ENCODE measurements around the gene DROSHA.

The DROSHA gene

GRCh38 chr5:31481531-31482165 lies 50.2 kb downstream of the DROSHA start:
- Histone ChIP-seq H3K9me2 (replicated peaks; ENCODE audit: control insufficient read depth, low read length) (no peaks in the 10 kb centered on the region), H3K4me1 (ENCODE audit: control insufficient read depth, low read length) (no peaks in the 10 kb centered on the region), H3K36me3 (ENCODE audit: control insufficient read depth, low read length) (peaks cover 63% of the 10 kb centered on the region), H3K4me2 (ENCODE audit: low read length) (no peak overlapping the region), H3F3A (ENCODE audit: control insufficient read depth, insufficient read depth) (no peaks in the 10 kb centered on the region), H3K9me3 (ENCODE audit: control insufficient read depth, insufficient read depth, low read length) (no peaks in the 10 kb centered on the region), H3K27me3 (ENCODE audit: control insufficient read depth, low read length) (no peaks in the 10 kb centered on the region), H3K79me2 (ENCODE audit: control insufficient read depth, low read length) (no peaks in the 10 kb centered on the region), H4K20me1 (ENCODE audit: control insufficient read depth, insufficient read depth, low read depth, low read length) (no peaks in the 10 kb centered on the region), H3K4me3 (ENCODE audit: low read length) (no peak overlapping the region), H3K27ac (ENCODE audit: low read depth, low read length) (no peak overlapping the region)
- TF ChIP-seq EZH2phosphoT487 (IDR thresholded peaks at IDR 0.05; ENCODE audit: borderline replicate concordance, low read length) (no peak), CTCF (IDR thresholded peaks at IDR 0.05; ENCODE audit: low read depth, low read length, poor library complexity, severe bottlenecking) (no peak)

- TF ChIP-seq CTCF (IDR thresholded peaks at IDR 0.05; ENCODE audit: low read depth, low read length, poor library complexity, severe bottlenecking) (no peak), EZH2phosphoT487 (IDR thresholded peaks at IDR 0.05; ENCODE audit: borderline replicate concordance, low read length) (no peak)
- H3K4me1 ChIP-seq (ENCODE audit: control insufficient read depth, low read length), result no peaks in the 10 kb centered on the region
- no peaks in the 10 kb centered on the region for H3K9me3 ChIP-seq (ENCODE audit: control insufficient read depth, insufficient read depth, low read length)
- H4K20me1 ChIP-seq (ENCODE audit: control insufficient read depth, insufficient read depth, low read depth, low read length), result no peaks in the 10 kb centered on the region
- H3K9me2 ChIP-seq (replicated peaks; ENCODE audit: control insufficient read depth, low read length), result no peaks in the 10 kb centered on the region
- H3F3A ChIP-seq (ENCODE audit: control insufficient read depth, insufficient read depth), result no peaks in the 10 kb centered on the region
- no peak overlapping the region for H3K27ac ChIP-seq (ENCODE audit: low read depth, low read length)
- no peaks in the 10 kb centered on the region for H3K79me2 ChIP-seq (ENCODE audit: control insufficient read depth, low read length)
- peaks cover 48% of the 10 kb centered on the region for H3K36me3 ChIP-seq (ENCODE audit: control insufficient read depth, low read length)
- H3K27me3 ChIP-seq (ENCODE audit: control insufficient read depth, low read length), result no peaks in the 10 kb centered on the region
- H3K4me3 ChIP-seq (ENCODE audit: low read length), result no peak overlapping the region
- H3K4me2 ChIP-seq (ENCODE audit: low read length), result no peak overlapping the region
Measured at GRCh38 chr5:31479706-31480105, 52.2 kb downstream of the DROSHA start.

- no peaks in the 10 kb centered on the region for H3K9me3 ChIP-seq (ENCODE audit: control insufficient read depth, insufficient read depth, low read length)
- no peaks in the 10 kb centered on the region for H3K27me3 ChIP-seq (ENCODE audit: control insufficient read depth, low read length)
- no peaks in the 10 kb centered on the region for H3K4me1 ChIP-seq (ENCODE audit: control insufficient read depth, low read length)
- no peak overlapping the region for H3K4me2 ChIP-seq (ENCODE audit: low read length)
- no peaks in the 10 kb centered on the region for H3K9me2 ChIP-seq (replicated peaks; ENCODE audit: control insufficient read depth, low read length)
- no peak overlapping the region for H3K27ac ChIP-seq (ENCODE audit: low read depth, low read length)
- H4K20me1 ChIP-seq (ENCODE audit: control insufficient read depth, insufficient read depth, low read depth, low read length), result no peaks in the 10 kb centered on the region
- H3K4me3 ChIP-seq (ENCODE audit: low read length), result no peak overlapping the region
- TF ChIP-seq CTCF (IDR thresholded peaks at IDR 0.05; ENCODE audit: low read depth, low read length, poor library complexity, severe bottlenecking) (no peak), EZH2phosphoT487 (IDR thresholded peaks at IDR 0.05; ENCODE audit: borderline replicate concordance, low read length) (no peak)
- no peaks in the 10 kb centered on the region for H3F3A ChIP-seq (ENCODE audit: control insufficient read depth, insufficient read depth)
- H3K36me3 ChIP-seq (ENCODE audit: control insufficient read depth, low read length), result peaks cover 43% of the 10 kb centered on the region
- H3K79me2 ChIP-seq (ENCODE audit: control insufficient read depth, low read length), result no peaks in the 10 kb centered on the region
Measured at GRCh38 chr5:31478901-31479300, 53.0 kb downstream of the DROSHA start.
